ENCODE measurements around the gene BACH2.

DNA sequence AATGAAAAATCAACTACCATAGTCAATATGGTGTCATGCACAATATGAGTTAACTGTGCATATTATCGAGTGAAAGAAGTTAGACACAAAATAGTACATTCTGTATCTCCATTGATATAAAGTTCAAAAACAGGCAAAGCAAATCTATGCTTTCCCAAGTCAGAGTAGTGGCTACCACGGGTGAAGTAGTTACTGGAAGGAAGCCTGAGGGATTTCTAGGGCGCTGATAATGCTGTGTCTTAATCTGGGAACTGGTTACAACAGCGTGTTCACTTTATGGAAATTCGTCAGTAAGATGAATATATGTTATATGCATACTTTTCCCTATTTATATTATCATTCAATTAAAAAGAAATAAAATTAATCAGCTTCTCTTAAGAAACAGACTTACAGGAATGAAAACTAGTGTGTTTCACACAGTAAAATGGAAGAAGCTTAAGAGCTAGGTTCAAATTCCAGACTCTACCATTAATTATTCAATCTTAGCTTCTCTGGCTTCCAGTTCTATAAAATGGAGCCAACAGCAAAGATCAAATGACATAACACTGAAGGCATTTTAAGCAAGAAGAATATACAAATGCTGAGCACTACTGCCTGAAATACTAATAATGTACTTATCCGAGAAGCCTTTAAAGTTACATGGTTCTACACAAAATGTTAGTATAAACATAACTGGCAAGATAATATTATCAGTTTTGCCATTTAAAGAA, 19.2 kb downstream of the BACH2 start:
- TF ChIP-seq EZH2 (IDR thresholded peaks at IDR 0.05; ENCODE audit: low read length) = no peak
- TF ChIP-seq CTCF (optimal IDR thresholded peaks at IDR 0.05 in 1 of 3, IDR thresholded peaks at IDR 0.05 in 1 of 3, conservative IDR thresholded peaks at IDR 0.05 in 1 of 3; ENCODE audit: extremely low read depth in 1 of 3, insufficient read depth in 2 of 3, low read length in 3 of 3) = no peak

All from keratinocyte (primary cell).